ENCODE results near the gene ATP11B. TPM values are rescaled to one million over a fixed set of nuclear protein-coding genes. Genes with fewer than 3 reads are reported as not detected.
A peak's percentile ranks its signal among the peaks of the same experiment; 100 is the strongest.

Gene ATP11B
- total and polyA plus RNA-seq, 2 of the 8 experiments (the other 6 are each of a cell fraction or from before 2014, with no cell fraction given) = 5.1 to 26.5 TPM

DNA sequence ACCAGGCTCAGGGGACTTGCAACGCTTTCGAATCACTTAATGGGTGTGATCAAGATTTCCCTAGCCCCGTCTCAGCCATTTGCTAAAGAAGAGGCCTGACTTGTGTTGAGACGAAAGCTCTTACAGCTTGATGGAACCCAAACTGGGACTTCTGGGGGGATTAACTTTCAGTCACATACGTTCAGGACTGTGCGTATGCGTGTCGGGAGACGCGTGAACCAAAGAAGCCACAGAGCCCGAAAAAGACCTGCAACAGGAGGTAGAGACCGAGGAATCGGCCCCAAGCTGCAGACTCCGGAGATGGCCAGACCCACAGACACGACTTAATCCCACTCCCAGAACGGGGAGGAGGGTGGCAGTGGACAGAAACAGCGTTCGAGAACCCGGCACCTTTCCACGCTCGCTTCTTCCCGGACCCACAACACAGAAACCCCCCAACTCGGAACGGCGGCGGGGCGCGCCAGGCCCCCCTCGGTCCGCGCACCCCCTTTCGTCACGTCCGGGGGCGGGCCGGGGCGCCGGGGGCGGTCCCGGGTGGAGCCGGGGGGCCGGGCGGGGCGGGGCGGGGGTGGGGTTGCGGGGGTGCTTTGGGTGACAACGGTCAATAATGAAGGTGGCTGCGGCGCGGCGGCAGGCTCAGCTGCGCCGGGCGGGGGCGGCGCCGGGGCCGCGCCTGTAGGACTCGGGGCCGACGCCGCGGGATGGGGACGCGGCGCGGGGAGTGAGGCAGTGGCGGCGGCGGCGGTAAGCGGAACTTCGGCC is at the start of gene ATP11B (continued):
- TF ChIP-seq EP300 (IDR thresholded peaks at IDR 0.05; ENCODE audit: borderline replicate concordance in 1 of 2, low read depth in 2 of 2, low read length in 2 of 2) (no peak), SIRT6 (IDR thresholded peaks at IDR 0.05; ENCODE audit: low read length) (no peak), SUZ12 (IDR thresholded peaks at IDR 0.05; ENCODE audit: low read length) (no peak), TAF7 (optimal IDR thresholded peaks at IDR 0.05; ENCODE audit: borderline replicate concordance, low read depth, low read length) (no peak), BACH1 (IDR thresholded peaks at IDR 0.05; ENCODE audit: low read length) (peak; percentile 54; the same call in 1 of the 2 replicates), ASH2L (IDR thresholded peaks at IDR 0.05; ENCODE audit: low read length) (peak; percentile 65), TAF1 (IDR thresholded peaks at IDR 0.05; ENCODE audit: low read depth, low read length) (no peak; the same call in 1 of the 2 replicates), TCF12 (IDR thresholded peaks at IDR 0.05; ENCODE audit: low read depth, low read length) (no peak)
- TF ChIP-seq, protein P1, sequence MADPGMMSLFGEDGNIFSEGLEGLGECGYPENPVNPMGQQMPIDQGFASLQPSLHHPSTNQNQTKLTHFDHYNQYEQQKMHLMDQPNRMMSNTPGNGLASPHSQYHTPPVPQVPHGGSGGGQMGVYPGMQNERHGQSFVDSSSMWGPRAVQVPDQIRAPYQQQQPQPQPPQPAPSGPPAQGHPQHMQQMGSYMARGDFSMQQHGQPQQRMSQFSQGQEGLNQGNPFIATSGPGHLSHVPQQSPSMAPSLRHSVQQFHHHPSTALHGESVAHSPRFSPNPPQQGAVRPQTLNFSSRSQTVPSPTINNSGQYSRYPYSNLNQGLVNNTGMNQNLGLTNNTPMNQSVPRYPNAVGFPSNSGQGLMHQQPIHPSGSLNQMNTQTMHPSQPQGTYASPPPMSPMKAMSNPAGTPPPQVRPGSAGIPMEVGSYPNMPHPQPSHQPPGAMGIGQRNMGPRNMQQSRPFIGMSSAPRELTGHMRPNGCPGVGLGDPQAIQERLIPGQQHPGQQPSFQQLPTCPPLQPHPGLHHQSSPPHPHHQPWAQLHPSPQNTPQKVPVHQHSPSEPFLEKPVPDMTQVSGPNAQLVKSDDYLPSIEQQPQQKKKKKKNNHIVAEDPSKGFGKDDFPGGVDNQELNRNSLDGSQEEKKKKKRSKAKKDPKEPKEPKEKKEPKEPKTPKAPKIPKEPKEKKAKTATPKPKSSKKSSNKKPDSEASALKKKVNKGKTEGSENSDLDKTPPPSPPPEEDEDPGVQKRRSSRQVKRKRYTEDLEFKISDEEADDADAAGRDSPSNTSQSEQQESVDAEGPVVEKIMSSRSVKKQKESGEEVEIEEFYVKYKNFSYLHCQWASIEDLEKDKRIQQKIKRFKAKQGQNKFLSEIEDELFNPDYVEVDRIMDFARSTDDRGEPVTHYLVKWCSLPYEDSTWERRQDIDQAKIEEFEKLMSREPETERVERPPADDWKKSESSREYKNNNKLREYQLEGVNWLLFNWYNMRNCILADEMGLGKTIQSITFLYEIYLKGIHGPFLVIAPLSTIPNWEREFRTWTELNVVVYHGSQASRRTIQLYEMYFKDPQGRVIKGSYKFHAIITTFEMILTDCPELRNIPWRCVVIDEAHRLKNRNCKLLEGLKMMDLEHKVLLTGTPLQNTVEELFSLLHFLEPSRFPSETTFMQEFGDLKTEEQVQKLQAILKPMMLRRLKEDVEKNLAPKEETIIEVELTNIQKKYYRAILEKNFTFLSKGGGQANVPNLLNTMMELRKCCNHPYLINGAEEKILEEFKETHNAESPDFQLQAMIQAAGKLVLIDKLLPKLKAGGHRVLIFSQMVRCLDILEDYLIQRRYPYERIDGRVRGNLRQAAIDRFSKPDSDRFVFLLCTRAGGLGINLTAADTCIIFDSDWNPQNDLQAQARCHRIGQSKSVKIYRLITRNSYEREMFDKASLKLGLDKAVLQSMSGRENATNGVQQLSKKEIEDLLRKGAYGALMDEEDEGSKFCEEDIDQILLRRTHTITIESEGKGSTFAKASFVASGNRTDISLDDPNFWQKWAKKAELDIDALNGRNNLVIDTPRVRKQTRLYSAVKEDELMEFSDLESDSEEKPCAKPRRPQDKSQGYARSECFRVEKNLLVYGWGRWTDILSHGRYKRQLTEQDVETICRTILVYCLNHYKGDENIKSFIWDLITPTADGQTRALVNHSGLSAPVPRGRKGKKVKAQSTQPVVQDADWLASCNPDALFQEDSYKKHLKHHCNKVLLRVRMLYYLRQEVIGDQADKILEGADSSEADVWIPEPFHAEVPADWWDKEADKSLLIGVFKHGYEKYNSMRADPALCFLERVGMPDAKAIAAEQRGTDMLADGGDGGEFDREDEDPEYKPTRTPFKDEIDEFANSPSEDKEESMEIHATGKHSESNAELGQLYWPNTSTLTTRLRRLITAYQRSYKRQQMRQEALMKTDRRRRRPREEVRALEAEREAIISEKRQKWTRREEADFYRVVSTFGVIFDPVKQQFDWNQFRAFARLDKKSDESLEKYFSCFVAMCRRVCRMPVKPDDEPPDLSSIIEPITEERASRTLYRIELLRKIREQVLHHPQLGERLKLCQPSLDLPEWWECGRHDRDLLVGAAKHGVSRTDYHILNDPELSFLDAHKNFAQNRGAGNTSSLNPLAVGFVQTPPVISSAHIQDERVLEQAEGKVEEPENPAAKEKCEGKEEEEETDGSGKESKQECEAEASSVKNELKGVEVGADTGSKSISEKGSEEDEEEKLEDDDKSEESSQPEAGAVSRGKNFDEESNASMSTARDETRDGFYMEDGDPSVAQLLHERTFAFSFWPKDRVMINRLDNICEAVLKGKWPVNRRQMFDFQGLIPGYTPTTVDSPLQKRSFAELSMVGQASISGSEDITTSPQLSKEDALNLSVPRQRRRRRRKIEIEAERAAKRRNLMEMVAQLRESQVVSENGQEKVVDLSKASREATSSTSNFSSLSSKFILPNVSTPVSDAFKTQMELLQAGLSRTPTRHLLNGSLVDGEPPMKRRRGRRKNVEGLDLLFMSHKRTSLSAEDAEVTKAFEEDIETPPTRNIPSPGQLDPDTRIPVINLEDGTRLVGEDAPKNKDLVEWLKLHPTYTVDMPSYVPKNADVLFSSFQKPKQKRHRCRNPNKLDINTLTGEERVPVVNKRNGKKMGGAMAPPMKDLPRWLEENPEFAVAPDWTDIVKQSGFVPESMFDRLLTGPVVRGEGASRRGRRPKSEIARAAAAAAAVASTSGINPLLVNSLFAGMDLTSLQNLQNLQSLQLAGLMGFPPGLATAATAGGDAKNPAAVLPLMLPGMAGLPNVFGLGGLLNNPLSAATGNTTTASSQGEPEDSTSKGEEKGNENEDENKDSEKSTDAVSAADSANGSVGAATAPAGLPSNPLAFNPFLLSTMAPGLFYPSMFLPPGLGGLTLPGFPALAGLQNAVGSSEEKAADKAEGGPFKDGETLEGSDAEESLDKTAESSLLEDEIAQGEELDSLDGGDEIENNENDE (IDR thresholded peaks at IDR 0.05; ENCODE audit: insufficient replicate concordance, low read length) = no peak

Measured in H1 (cell line).